AG10803 (cell line): ENCODE measurements around the gene ZBTB7A.

Experiments
- DNase-seq: peaks from one replicate; pipeline ENCODE4 v3.0.0; 2010; ENCODE audit warnings: low read depth
- H3K4me3 ChIP-seq: 2 replicates; pipeline ENCODE4 v1.5.1; 2011; ENCODE audit warnings: mild to moderate bottlenecking, low read length, control low read depth
- CTCF ChIP-seq: conservative IDR thresholded peaks from 2 replicates; pipeline ENCODE4 v1.5.1; 2011; ENCODE audit warnings: mild to moderate bottlenecking, low read length, control low read depth, inconsistent platforms

The ZBTB7A gene

GRCh38 chr19:4099041-4099764 lies 32.5 kb upstream of the ZBTB7A start:
- H3K4me3 ChIP-seq: no peak overlapping the region
- DNase-seq: no peak
- no peak for TF ChIP-seq CTCF

GRCh38 chr19:4098493-4098892 lies 31.8 kb upstream of the ZBTB7A start:
- no peak overlapping the region for H3K4me3 ChIP-seq
- DNase-seq: no peak
- no peak for TF ChIP-seq CTCF

GRCh38 chr19:4097501-4097900 lies 30.8 kb upstream of the ZBTB7A start:
- no peak overlapping the region for H3K4me3 ChIP-seq
- no peak for TF ChIP-seq CTCF
- no peak for DNase-seq

- no peak overlapping the region for H3K4me3 ChIP-seq
- TF ChIP-seq CTCF: no peak
- DNase-seq: no peak
These were observed 29.6 kb upstream of the ZBTB7A start for GRCh38 chr19:4096049-4096892.

GRCh38 chr19:4095488-4095844 lies 28.8 kb upstream of the ZBTB7A start:
- no peak for DNase-seq
- TF ChIP-seq CTCF: no peak
- H3K4me3 ChIP-seq: no peak overlapping the region

GRCh38 chr19:4094761-4095487 lies 28.2 kb upstream of the ZBTB7A start:
- H3K4me3 ChIP-seq: no peak overlapping the region
- DNase-seq: no peak
- no peak for TF ChIP-seq CTCF
